HUES64 (cell line): ENCODE measurements around the gene MCAT.

ENCODE experiments used
- H3K27ac ChIP-seq: 2 replicates; pipeline ENCODE4 v1.7.0; 2013; ENCODE audit warnings: low read depth, low read length, inconsistent platforms
- H3K27me3 ChIP-seq: 2 replicates; pipeline ENCODE4 v1.6.1; 2013; ENCODE audit warnings: mild to moderate bottlenecking, low read length; ENCODE audit not compliant: insufficient read depth
- H3K36me3 ChIP-seq: 2 replicates; pipeline ENCODE4 v1.6.1; 2013; ENCODE audit warnings: mild to moderate bottlenecking, low read length; ENCODE audit not compliant: insufficient read depth
- H3K4me1 ChIP-seq: 2 replicates; pipeline ENCODE4 v1.6.1; 2013; ENCODE audit warnings: mild to moderate bottlenecking, low read length, moderate library complexity; ENCODE audit not compliant: insufficient read depth
- H3K4me3 ChIP-seq: 2 replicates; pipeline ENCODE4 v1.5.1; 2013; ENCODE audit warnings: mild to moderate bottlenecking, low read length, moderate library complexity
- H3K9ac ChIP-seq: 2 replicates; pipeline ENCODE4 v1.6.1; 2013; ENCODE audit warnings: mild to moderate bottlenecking, low read depth, low read length
- H3K9me3 ChIP-seq: 2 replicates; pipeline ENCODE4 v1.6.1; 2013; ENCODE audit warnings: low read depth, low read length; ENCODE audit not compliant: insufficient read depth
- WGBS: fragments of 150-250, 120-280 bp; methylation state at CpG from one replicate; pipeline ENCODE4 v1.1.7; 2013; ENCODE audit warnings: missing lambda C conversion rate; 5-methylcytosine and 5-hydroxymethylcytosine counted together

MCAT gene

GRCh38 chr22:43181321-43182076 lies 38.3 kb upstream of the MCAT start:
- Histone ChIP-seq H3K27ac (no peak overlapping the region), H3K9me3 (no peaks in the 10 kb centered on the region), H3K27me3 (no peaks in the 10 kb centered on the region), H3K4me1 (peaks cover 13% of the 10 kb centered on the region), H3K9ac (no peak overlapping the region), H3K36me3 (peaks cover 67% of the 10 kb centered on the region), H3K4me3 (no peak overlapping the region)
- WGBS = 95% methylated on average over 13 of the region's 13 CpGs

DNA sequence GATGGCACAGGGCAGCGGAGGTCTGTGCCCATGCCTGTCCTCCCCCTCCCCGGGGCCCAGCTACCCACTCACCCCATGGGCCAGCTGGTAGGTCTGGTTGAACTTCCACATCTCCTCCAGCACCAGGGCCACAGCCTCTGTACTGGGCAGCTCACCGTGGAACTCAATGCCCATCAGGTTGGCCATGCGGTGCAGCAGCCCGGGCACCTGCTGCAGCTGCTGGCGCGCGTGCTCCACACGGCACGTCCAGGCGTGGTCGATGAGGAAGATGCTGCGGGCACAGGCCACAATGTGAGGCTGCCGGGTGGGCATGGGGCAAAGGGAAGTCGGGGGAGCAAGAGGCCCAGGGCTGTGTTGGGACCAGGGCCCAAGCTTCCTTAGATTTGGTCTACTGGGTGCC lies 37.5 kb upstream of the MCAT start:
- no peak overlapping the region for H3K9ac ChIP-seq
- no peaks in the 10 kb centered on the region for H3K27me3 ChIP-seq
- H3K4me1 ChIP-seq = peaks cover 11% of the 10 kb centered on the region
- WGBS = 96% methylated on average over 15 of the region's 15 CpGs
- H3K27ac ChIP-seq = no peak overlapping the region
- no peak overlapping the region for H3K4me3 ChIP-seq
- H3K36me3 ChIP-seq = peaks cover 76% of the 10 kb centered on the region
- no peaks in the 10 kb centered on the region for H3K9me3 ChIP-seq

DNA sequence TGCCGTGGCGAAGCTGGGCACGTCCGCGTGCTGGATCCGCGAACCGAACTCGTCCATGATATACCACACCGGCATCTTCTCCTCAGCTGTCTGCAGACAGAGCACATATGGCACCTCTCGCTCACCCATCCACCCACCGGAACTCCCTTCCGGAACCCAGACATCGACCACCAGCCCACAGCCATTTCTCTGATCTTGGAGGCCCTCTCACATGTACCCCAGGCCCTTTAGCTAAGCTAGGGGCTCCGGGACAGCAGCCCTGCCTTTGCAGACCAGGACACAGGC lies 36.7 kb upstream of the MCAT start:
- Histone ChIP-seq H3K27ac (no peak overlapping the region), H3K36me3 (peaks cover 84% of the 10 kb centered on the region), H3K4me3 (no peak overlapping the region), H3K9ac (no peak overlapping the region), H3K4me1 (peaks cover 6% of the 10 kb centered on the region; the same call in 1 of the 2 replicates), H3K27me3 (no peaks in the 10 kb centered on the region), H3K9me3 (no peaks in the 10 kb centered on the region)
- WGBS = 96% methylated on average over 15 of the region's 15 CpGs

GRCh38 chr22:43179146-43179910 lies 36.1 kb upstream of the MCAT start:
- no peak overlapping the region for H3K27ac ChIP-seq
- no peak overlapping the region for H3K9ac ChIP-seq
- 98% methylated on average over 25 of the region's 25 CpGs for WGBS
- peaks cover 86% of the 10 kb centered on the region for H3K36me3 ChIP-seq
- no peaks in the 10 kb centered on the region for H3K27me3 ChIP-seq
- H3K4me3 ChIP-seq = no peak overlapping the region
- H3K9me3 ChIP-seq = no peaks in the 10 kb centered on the region
- H3K4me1 ChIP-seq = peaks cover 3% of the 10 kb centered on the region; the same call in 1 of the 2 replicates

DNA sequence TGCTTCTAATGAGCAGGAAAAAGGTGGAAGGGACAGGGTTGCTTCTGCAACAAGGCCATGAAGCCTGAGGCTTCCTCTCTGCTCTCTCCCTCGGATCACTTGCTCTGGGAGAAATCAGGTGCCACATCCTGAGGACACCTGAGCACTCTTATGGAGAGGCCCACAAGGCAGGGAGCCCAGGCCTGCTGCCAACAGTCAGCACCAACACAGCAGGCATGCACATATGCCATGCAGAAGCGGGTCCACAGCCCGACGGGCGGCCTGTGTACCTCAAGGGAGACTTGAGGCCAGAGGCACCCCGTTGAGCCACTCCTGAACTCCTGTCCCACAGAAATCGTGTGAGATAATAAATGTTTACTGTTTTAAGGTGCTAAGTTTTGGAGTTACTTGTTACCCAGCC lies 34.3 kb upstream of the MCAT start:
- Histone ChIP-seq H3K4me1 (no peaks in the 10 kb centered on the region), H3K27me3 (no peaks in the 10 kb centered on the region), H3K27ac (no peak overlapping the region), H3K9ac (no peak overlapping the region), H3K9me3 (no peaks in the 10 kb centered on the region), H3K4me3 (no peak overlapping the region), H3K36me3 (peaks cover 92% of the 10 kb centered on the region)
- WGBS = 90% methylated on average over 7 of the region's 7 CpGs

GRCh38 chr22:43176090-43176489 lies 32.9 kb upstream of the MCAT start:
- Histone ChIP-seq H3K36me3 (peaks cover 92% of the 10 kb centered on the region), H3K9me3 (no peaks in the 10 kb centered on the region), H3K4me1 (no peaks in the 10 kb centered on the region), H3K27ac (no peak overlapping the region), H3K27me3 (no peaks in the 10 kb centered on the region), H3K4me3 (no peak overlapping the region), H3K9ac (no peak overlapping the region)
- 94% methylated on average over 15 of the region's 15 CpGs for WGBS

- 93% methylated on average over 9 of the region's 9 CpGs for WGBS
- peaks cover 91% of the 10 kb centered on the region for H3K36me3 ChIP-seq
Measured at GRCh38 chr22:43174941-43175531, 31.8 kb upstream of the MCAT start.

DNA sequence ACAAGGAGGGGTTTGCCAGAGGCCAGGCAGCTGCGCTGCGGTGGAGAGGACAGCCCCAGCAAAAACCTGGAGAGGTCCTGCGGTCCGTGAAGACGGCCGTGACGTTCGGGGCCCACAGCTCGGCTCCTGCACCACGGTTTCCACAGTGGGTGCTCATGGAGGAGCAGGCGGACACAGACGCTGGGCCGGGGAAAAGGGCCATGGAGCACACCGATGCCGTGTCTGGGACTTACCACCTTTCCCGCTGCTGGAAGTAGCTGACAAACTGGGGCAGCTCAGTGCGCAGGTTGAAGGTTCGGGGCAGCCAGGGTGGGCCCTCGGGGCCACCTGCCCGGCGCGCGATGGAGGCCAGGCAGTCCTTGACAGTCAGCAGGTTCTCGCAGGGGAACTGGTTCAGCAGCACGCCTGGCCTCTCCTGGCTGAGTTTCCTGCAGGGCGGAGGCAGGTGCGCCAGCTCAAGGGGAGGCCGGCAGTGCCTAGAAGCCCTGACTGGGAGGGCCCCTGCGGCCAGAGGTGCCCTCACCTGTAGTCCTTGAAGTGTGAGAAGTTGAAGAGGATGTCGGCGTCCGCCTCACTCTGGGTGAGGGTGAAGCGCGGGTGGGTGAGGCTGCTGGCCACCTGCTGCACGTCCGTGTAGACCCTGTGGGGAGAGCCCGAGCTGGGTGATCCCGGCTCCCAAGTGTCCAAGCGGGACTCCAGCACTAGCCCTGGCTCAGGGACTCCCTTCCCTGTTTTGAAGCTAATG lies 30.9 kb upstream of the MCAT start:
- Histone ChIP-seq H3K27ac (no peak overlapping the region), H3K4me1 (no peaks in the 10 kb centered on the region), H3K9ac (no peak overlapping the region), H3K4me3 (no peak overlapping the region), H3K27me3 (no peaks in the 10 kb centered on the region), H3K36me3 (peaks cover 90% of the 10 kb centered on the region), H3K9me3 (no peaks in the 10 kb centered on the region)
- WGBS = 96% methylated on average over 39 of the region's 39 CpGs

More at GRCh38 chr22:43174941-43175531, 31.8 kb upstream of the MCAT start:
- no peaks in the 10 kb centered on the region for H3K27me3 ChIP-seq
- no peak overlapping the region for H3K9ac ChIP-seq
- H3K9me3 ChIP-seq = no peaks in the 10 kb centered on the region
- H3K4me1 ChIP-seq = no peaks in the 10 kb centered on the region
- no peak overlapping the region for H3K4me3 ChIP-seq
- no peak overlapping the region for H3K27ac ChIP-seq

DNA sequence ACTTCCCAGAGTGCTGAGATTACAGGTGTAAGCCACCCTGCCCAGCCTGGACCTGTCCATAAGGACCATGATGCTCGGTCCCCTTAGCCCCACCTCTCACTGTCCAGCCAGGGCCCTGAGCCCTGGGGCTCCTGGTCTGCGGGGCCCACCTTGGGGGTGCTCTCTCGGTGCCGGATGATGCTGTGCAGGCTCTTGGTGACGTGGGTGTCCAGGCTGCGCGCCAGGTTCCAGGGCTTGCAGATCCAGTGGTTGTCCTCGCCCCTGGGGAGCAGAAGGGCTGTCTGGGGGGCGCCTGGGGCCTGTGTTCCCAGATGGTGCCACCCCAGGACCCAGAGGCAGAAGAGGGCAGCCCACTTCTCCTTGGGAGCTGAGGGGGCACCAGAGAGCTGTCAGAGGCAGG lies 30.4 kb upstream of the MCAT start:
- Histone ChIP-seq H3K27ac (no peak overlapping the region), H3K9ac (no peak overlapping the region), H3K9me3 (no peaks in the 10 kb centered on the region), H3K4me1 (no peaks in the 10 kb centered on the region), H3K27me3 (no peaks in the 10 kb centered on the region), H3K36me3 (peaks cover 90% of the 10 kb centered on the region), H3K4me3 (no peak overlapping the region)
- WGBS = 94% methylated on average over 9 of the region's 9 CpGs

GRCh38 chr22:43172191-43172590 lies 29.0 kb upstream of the MCAT start:
- no peak overlapping the region for H3K4me3 ChIP-seq
- peaks cover 93% of the 10 kb centered on the region for H3K36me3 ChIP-seq
- no peak overlapping the region for H3K9ac ChIP-seq
- H3K27ac ChIP-seq = no peak overlapping the region
- no peaks in the 10 kb centered on the region for H3K4me1 ChIP-seq
- WGBS = 96% methylated on average over 19 of the region's 19 CpGs
- H3K9me3 ChIP-seq = no peaks in the 10 kb centered on the region
- H3K27me3 ChIP-seq = no peaks in the 10 kb centered on the region

DNA sequence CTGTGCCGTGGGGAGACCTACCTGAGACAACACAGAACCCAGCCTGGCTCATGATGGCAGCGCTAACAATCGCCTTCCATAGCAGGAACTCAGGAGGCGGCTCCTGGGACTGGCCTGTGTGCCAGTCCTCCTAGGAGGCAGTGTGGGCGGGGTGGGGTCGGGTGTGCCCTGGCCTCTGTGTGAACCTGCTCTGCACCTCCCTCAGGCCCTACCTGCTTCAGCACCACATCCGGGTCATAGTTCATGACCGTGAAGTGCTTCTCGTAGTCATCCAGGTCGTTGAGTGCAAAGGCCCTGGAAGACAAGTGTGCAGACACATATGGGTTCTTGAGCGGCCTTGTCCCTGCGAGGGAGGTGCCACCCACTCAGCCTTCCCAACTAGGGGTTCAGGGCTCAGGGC lies 28.4 kb upstream of the MCAT start:
- Histone ChIP-seq H3K9me3 (no peaks in the 10 kb centered on the region), H3K4me1 (no peaks in the 10 kb centered on the region), H3K36me3 (peaks cover 89% of the 10 kb centered on the region), H3K4me3 (no peak overlapping the region), H3K9ac (no peak overlapping the region), H3K27ac (no peak overlapping the region), H3K27me3 (no peaks in the 10 kb centered on the region)
- WGBS = 95% methylated on average over 12 of the region's 12 CpGs
